ENCODE data around the gene MRM3. TPM values are rescaled to one million over a fixed set of nuclear protein-coding genes. Genes with fewer than 3 reads are reported as not detected.
A peak's percentile ranks its signal among the peaks of the same experiment; 100 is the strongest.
"Not testable (repeated sequence)": the region's sequence is repeated elsewhere in the genome, so short reads cannot be mapped to it uniquely, and the experiment has no call there.

Gene MRM3
- total RNA-seq, 4 donors from 2014 or later: 3.2 to 20.8 (median 11.6) TPM

- DNase-seq: peak; percentile 88 to 95
- intact Hi-C loops (cut with DNase I; ENCODE audit: low total_unique reads): no loop called here
- H3K27ac ChIP-seq: peak within 1 kb of the TSS; percentile 75 to 91
- peak; percentile 66 to 83 for TF ChIP-seq POLR2A (IDR thresholded peaks at IDR 0.05)
- TF ChIP-seq CTCF (IDR thresholded peaks at IDR 0.05): peak; percentile 92 to 97 (median 96)
- H3K9me3 ChIP-seq: no peaks in the 10 kb centered on the region
- H3K4me3 ChIP-seq: peak within 1 kb of the TSS; percentile 59 to 75
- H3K27me3 ChIP-seq: no peaks in the 10 kb centered on the region
- H3K36me3 ChIP-seq: no peaks in the 10 kb centered on the region
- peaks cover 0 to 14% of the 10 kb centered on the region in 2 donors for H3K4me1 ChIP-seq
These were observed 30.0 kb upstream of the MRM3 start, which contains the start of gene GEMIN4 for GRCh38 chr17:752002-752619. Gene GEMIN4 (minus strand): TSS chr17:752264. CDS start chr17:752142, 122 bp downstream.

GRCh38 chr17:752620-753219, 29.4 kb upstream of the MRM3 start:
- DNase-seq: peak; percentile 78 to 80
- H3K9me3 ChIP-seq: no peaks in the 10 kb centered on the region
- intact Hi-C loops (cut with DNase I; ENCODE audit: low total_unique reads): no loop called here
- H3K36me3 ChIP-seq: no peaks in the 10 kb centered on the region
- peak overlapping the region; percentile 75 to 91 for H3K27ac ChIP-seq
- H3K4me3 ChIP-seq: peak overlapping the region; percentile 59 to 75
- peaks cover 0 to 14% of the 10 kb centered on the region in 2 donors for H3K4me1 ChIP-seq
- H3K27me3 ChIP-seq: no peaks in the 10 kb centered on the region
- TF ChIP-seq POLR2A (IDR thresholded peaks at IDR 0.05) (no peak), CTCF (IDR thresholded peaks at IDR 0.05) (no peak)

GRCh38 chr17:753418-753817, 28.7 kb upstream of the MRM3 start:
- intact Hi-C loops (cut with DNase I; ENCODE audit: low total_unique reads): no loop called here
- Histone ChIP-seq H3K27ac (no peak overlapping the region), H3K36me3 (no peaks in the 10 kb centered on the region), H3K27me3 (no peaks in the 10 kb centered on the region), H3K4me3 (no peak overlapping the region), H3K4me1 (peaks cover 0 to 14% of the 10 kb centered on the region in 2 donors), H3K9me3 (no peaks in the 10 kb centered on the region)
- no peak for DNase-seq
- TF ChIP-seq POLR2A (IDR thresholded peaks at IDR 0.05) (no peak), CTCF (IDR thresholded peaks at IDR 0.05) (no peak)

- H3K27me3 ChIP-seq; H3K9me3 ChIP-seq; H3K4me1 ChIP-seq; H3K36me3 ChIP-seq; H3K4me3 ChIP-seq; DNase-seq; H3K27ac ChIP-seq; intact Hi-C loops (cut with DNase I; ENCODE audit: low total_unique reads): not testable (repeated sequence)
These were observed 26.7 kb upstream of the MRM3 start for GRCh38 chr17:755319-755961.

- H3K27me3 ChIP-seq; DNase-seq; intact Hi-C loops (cut with DNase I; ENCODE audit: low total_unique reads); H3K9me3 ChIP-seq; H3K4me3 ChIP-seq; H3K36me3 ChIP-seq; H3K4me1 ChIP-seq: not testable (repeated sequence)
- peak overlapping the region in 1 of 2 donors; percentile 8 for H3K27ac ChIP-seq
These were observed 26.1 kb upstream of the MRM3 start for GRCh38 chr17:756010-756567.

- no peaks in the 10 kb centered on the region for H3K36me3 ChIP-seq
- no peaks in the 10 kb centered on the region for H3K4me1 ChIP-seq
- H3K27ac ChIP-seq: no peak overlapping the region
- intact Hi-C loops (cut with DNase I; ENCODE audit: low total_unique reads): no loop called here
- no peaks in the 10 kb centered on the region for H3K9me3 ChIP-seq
- TF ChIP-seq POLR2A (IDR thresholded peaks at IDR 0.05) (no peak), CTCF (IDR thresholded peaks at IDR 0.05) (no peak)
- DNase-seq: no peak
- no peaks in the 10 kb centered on the region for H3K27me3 ChIP-seq
- no peak overlapping the region for H3K4me3 ChIP-seq
These were observed 22.2 kb upstream of the MRM3 start for GRCh38 chr17:759964-760363.
